ENCODE measurements around the gene NOL6.
A peak's percentile ranks its signal among the peaks of the same experiment; 100 is the strongest.
"Not testable (repeated sequence)": the region's sequence is repeated elsewhere in the genome, so short reads cannot be mapped to it uniquely, and the experiment has no call there.

NOL6 gene

DNA sequence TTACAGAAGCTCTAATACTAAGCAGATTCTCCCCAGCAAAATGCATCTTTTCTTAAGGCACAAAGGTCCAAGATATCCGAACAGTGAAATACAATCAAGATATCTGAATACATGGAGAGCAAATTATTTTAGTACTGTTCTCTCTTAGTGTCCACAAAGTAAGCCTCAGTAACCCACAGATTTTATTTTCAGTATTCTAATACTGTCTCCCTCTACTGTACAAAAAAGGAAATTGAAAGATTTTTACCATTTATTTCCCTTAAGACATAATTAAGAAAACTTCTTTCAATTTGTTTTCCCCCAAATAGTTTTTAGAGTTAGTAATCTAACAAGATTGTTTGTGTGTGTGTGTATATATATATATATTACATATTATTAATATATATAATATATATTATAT, 24.7 kb upstream of the NOL6 start:
- H3K27ac ChIP-seq: no peak overlapping the region
- no peak for TF ChIP-seq ZFX (IDR thresholded peaks at IDR 0.05)
- TF ChIP-seq, protein P1, sequence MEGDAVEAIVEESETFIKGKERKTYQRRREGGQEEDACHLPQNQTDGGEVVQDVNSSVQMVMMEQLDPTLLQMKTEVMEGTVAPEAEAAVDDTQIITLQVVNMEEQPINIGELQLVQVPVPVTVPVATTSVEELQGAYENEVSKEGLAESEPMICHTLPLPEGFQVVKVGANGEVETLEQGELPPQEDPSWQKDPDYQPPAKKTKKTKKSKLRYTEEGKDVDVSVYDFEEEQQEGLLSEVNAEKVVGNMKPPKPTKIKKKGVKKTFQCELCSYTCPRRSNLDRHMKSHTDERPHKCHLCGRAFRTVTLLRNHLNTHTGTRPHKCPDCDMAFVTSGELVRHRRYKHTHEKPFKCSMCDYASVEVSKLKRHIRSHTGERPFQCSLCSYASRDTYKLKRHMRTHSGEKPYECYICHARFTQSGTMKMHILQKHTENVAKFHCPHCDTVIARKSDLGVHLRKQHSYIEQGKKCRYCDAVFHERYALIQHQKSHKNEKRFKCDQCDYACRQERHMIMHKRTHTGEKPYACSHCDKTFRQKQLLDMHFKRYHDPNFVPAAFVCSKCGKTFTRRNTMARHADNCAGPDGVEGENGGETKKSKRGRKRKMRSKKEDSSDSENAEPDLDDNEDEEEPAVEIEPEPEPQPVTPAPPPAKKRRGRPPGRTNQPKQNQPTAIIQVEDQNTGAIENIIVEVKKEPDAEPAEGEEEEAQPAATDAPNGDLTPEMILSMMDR (conservative IDR thresholded peaks at IDR 0.05): peak; percentile 37

DNA sequence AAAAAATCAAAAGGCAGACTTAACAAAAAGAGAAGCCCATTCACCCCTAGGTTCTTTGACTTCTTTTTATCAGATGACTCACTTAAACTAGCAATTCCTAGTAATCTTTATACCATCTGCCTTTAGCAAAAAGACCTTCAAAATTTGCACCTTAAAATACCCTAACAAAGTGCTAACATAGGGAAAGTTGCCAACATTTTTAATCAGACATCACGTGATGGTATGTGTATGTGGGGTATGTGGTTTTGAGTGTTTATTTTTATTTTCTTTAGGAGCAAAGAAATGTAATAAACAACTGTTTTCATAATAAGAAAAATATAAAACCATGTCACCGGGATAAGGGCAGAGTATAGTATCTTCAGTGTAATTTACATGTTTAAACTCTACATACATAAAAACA, 20.1 kb upstream of the NOL6 start:
- H3K27ac ChIP-seq: not testable (repeated sequence)

DNA sequence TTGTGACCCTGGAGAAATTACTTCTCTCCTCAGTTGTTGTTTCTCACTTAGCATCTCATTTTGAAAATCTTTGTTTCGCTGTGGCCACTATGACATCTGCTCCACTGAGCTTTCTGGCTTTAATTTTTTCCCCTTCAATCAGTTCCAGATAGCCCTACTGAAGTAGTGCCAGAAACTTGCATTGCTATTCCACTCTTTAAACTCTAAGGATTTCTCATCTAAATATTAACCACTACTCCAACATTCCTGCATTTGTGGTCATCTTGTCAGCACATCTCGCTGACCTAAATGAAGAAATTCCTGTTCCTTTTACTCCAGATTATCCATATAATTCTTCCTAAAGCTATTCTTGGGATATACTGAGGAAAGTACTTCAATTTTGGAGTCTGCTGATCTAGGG, 15.3 kb upstream of the NOL6 start:
- no peak for TF ChIP-seq ZFX (IDR thresholded peaks at IDR 0.05)
- TF ChIP-seq, protein P1 (conservative IDR thresholded peaks at IDR 0.05): no peak
- H3K27ac ChIP-seq: no peak overlapping the region

DNA sequence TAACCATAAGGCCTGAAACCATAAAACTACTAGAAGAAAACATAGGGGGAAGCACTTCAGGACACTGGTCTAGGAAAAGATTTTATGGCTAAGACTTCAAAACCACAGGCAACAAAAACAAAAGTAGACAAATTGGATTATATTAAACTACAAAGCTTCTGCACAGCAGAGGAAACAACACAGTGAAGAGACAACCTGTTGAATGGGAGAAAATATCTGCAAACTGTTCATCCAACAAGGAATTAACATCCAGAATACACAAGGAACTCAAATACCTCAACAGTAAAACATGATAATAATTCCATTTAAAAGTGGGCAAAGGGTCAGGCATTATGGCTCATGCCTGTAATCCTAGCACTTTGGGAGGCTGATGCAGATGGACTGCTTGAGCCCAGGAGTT, 11.6 kb upstream of the NOL6 start:
- H3K27ac ChIP-seq: not testable (repeated sequence)

DNA sequence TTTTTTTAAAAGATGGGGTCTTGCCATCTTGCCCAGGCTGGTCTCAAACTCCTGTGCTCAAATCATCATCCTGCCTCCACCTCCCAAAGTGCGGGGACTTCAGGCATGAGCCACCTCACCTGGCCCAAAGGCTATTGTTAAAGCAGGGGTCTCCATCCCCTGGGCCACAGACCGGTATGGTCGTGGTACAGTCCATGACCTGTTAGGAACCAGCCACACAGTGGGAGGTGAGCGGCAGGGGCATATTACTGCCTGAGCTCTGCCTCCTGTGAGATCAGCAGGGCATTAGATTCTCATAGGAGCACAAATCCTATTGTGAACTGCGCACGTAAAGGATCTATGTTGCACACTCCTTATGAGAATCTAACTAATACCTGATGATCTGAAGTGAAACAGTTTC, 7.3 kb upstream of the NOL6 start:
- TF ChIP-seq, protein P1 (conservative IDR thresholded peaks at IDR 0.05): no peak
- TF ChIP-seq ZFX (IDR thresholded peaks at IDR 0.05): no peak
- no peak overlapping the region for H3K27ac ChIP-seq

DNA sequence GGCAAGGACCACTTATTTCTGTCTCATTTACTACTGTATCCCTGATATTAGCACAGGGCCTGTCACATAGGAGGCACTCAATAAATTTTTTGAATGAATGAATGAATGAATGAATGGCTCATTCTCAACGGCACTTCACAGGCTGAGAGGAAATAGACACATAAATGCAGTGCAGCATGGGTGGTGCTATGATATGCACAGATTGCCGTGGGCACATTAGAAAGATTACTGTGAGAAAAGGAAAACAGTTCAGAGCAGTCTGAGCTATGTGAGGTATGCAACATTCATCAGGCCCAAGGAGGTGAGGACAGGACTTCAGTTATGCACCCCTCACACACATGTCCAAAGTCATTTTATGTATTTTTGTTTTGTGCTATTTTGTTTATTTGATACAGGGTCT, 6.4 kb upstream of the NOL6 start:
- TF ChIP-seq ZFX (IDR thresholded peaks at IDR 0.05): no peak
- TF ChIP-seq, protein P1 (conservative IDR thresholded peaks at IDR 0.05): no peak
- H3K27ac ChIP-seq: no peak overlapping the region

DNA sequence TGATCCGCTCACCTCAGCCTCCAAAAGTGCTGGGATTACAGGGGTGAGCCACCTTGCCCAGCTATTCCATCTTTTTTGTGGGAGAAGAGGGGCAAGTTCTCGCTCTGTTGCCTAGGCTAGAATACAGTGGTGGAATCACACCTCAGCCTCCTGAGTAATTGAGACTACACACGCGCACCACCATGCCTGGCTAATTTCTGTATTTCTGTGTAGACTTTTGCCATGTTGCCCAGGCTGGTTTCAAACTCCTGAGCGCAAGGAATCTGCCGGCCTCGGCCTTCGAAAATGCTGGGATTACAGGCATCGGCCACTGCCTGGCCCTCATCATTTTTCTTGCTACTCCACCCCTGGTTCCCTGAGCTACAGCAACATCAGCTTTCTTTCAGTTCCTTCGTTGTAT, 2.8 kb upstream of the NOL6 start:
- no peak overlapping the region for H3K27ac ChIP-seq
- TF ChIP-seq ZFX (IDR thresholded peaks at IDR 0.05): no peak
- TF ChIP-seq, protein P1 (conservative IDR thresholded peaks at IDR 0.05): no peak

DNA sequence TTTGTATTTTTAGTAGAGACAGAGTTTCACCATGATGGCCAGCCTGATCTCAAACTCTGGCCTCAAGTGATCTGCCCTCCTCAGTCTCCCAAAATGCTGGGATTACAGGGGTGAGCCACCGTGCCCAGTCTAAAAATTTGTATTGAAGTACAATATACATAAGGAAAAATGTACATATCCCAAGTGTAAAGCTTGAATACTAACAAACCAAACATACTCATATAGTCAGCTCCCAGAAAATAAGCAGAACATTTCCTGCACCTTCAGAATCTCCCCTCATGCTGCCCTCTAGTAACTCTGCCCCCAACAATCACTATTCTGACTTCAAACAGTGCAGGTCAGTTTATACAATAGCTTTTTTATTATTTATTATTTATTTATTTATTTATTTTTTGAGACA, 1.6 kb upstream of the NOL6 start:
- no peak overlapping the region for H3K27ac ChIP-seq
- TF ChIP-seq, protein P1 (conservative IDR thresholded peaks at IDR 0.05): no peak
- TF ChIP-seq ZFX (IDR thresholded peaks at IDR 0.05): no peak
